Esophagus squamous epithelium (tissue), 5 donors: ENCODE results near the gene TADA2B. TPM values are rescaled to one million over a fixed set of nuclear protein-coding genes. Genes with fewer than 3 reads are reported as not detected.
A peak's percentile ranks its signal among the peaks of the same experiment; 100 is the strongest.

Source experiments
- DNase-seq: peaks from one replicate; lab custom pipeline; 2025; lab: John Stamatoyannopoulos, UW
- H3K27ac ChIP-seq, 4 donors: fragments of 200-600 bp; sonication (generic); one replicate each; pipeline ENCODE4 v1.5.1; 2016 to 2019; ENCODE audit warnings: mild to moderate bottlenecking in 1 of 4
- H3K27me3 ChIP-seq, 4 donors: fragments of 200-600 bp; sonication (generic); 1 replicate in 3 of 4; 2 replicates in 1 of 4; pipeline versions ENCODE4 v1.5.1 to v1.6.0; 2017 to 2021; ENCODE audit warnings: antibody characterized with exemption in 1 of 4
- H3K36me3 ChIP-seq, 3 donors: fragments of 200-600 bp; sonication (generic); one replicate each; pipeline ENCODE4 v1.5.1; 2016 to 2019
- H3K4me1 ChIP-seq, 3 donors: fragments of 200-600 bp; sonication (generic); one replicate each; pipeline ENCODE4 v1.5.1; 2017 to 2019
- H3K4me3 ChIP-seq, 4 donors: fragments of 200-600 bp; sonication (generic); 1 replicate in 3 of 4; 2 replicates in 1 of 4; pipeline ENCODE4 v1.5.1; 2016 to 2019; ENCODE audit warnings: mild to moderate bottlenecking in 2 of 4, moderate library complexity in 1 of 4
- H3K9me3 ChIP-seq, 3 donors: fragments of 200-600 bp; sonication (generic); one replicate each; pipeline ENCODE4 v1.5.1; 2016 to 2019
- CTCF ChIP-seq, 6 experiments: fragments of 450-650 bp in 4 of 6; fragments of 200-600 bp in 2 of 6; sonication (generic) in 2 of 6; IDR thresholded peaks; one replicate each; pipeline ENCODE4 v1.5.1; 2016 to 2019; ENCODE audit warnings: antibody characterized with exemption in 6 of 6, mild to moderate bottlenecking in 4 of 6, moderate library complexity in 4 of 6
- POLR2A ChIP-seq, 4 donors: fragments of 450-650 bp; IDR thresholded peaks; one replicate each; pipeline ENCODE4 v1.6.1; 2017; ENCODE audit warnings: antibody characterized with exemption in 4 of 4, mild to moderate bottlenecking in 4 of 4, moderate library complexity in 3 of 4
- WGBS, 2 donors: methylation state at CpG; one replicate each; pipeline ENCODE4 v1.1.5; 2018; 5-methylcytosine and 5-hydroxymethylcytosine counted together
- intact Hi-C: fragments of 100-400 bp; cut with DNase I; formaldehyde crosslinking; loops from one replicate; pipeline ENCODE4 v1.15.0; 2022
- total RNA-seq, 4 donors: library from RNA; depleted of rRNA; stranded (reverse); fragments of >200 nt; gene quantifications; one replicate each; pipeline ENCODE4 v1.1.0, GENCODE V29; 2016
- donor health status: DM: yes; HTN: yes; CAD: no.

The TADA2B gene, protein sequence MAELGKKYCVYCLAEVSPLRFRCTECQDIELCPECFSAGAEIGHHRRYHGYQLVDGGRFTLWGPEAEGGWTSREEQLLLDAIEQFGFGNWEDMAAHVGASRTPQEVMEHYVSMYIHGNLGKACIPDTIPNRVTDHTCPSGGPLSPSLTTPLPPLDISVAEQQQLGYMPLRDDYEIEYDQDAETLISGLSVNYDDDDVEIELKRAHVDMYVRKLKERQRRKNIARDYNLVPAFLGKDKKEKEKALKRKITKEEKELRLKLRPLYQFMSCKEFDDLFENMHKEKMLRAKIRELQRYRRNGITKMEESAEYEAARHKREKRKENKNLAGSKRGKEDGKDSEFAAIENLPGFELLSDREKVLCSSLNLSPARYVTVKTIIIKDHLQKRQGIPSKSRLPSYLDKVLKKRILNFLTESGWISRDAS
- total RNA-seq = 10 to 100 TPM; 10.1 to 16.5 (median 13.0) TPM

DNA sequence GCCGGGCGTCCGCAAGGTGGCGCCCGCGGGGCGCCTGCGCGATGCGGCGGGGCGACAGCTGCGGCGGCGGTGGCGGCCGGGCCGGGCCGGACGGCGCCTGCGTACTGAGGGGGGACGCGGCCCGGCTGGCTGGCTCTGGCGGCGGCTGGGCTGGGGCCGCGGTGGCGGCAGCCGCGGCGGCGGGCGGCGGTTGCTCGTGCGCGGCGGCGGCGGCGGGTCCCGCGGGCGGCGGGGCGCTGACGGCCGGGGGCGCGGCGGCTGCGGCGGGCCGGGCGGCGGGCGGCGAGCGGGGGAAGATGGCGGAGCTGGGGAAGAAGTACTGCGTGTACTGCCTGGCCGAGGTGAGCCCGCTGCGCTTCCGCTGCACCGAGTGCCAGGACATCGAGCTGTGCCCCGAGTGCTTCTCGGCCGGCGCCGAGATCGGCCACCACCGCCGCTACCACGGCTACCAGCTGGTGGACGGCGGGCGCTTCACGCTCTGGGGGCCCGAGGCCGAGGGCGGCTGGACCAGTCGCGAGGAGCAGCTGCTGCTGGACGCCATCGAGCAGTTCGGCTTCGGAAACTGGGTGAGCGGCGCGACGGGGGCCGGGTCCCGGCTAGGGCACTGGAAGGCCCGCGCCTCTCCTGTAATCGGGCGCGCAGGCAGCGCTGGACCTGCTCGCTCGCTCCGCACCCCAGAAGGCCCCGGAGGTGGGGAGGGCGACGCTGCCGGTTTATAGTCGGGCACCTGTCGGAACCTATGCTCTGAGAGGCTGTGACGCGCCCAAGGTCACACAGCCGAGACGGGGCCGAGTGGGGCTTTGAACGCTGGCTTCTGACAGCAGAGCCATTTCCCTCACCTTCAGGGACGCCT is at the start of gene TADA2B:
Gene TADA2B, plus strand, starts transcription at position 89 of the 853 bp plus-strand sequence. Its CDS starts 208 bp downstream, at position 297.
- intact Hi-C loops = loop anchor here (10.0 kb wide), 1 partner anchor 139 kb away; the partner anchor contains the start of gene TBC1D14
- WGBS, 2 donors = 0% methylated on average over 7 of the region's 119 CpGs; no CpG with 5 or more reads in 1 of the 2 donors
- peaks cover 35 to 60% (median 38%) of the 10 kb centered on the region in 3 donors for H3K4me1 ChIP-seq
- peak within 1 kb of the TSS; percentile 74 to 100 (median 96) for H3K4me3 ChIP-seq
- H3K9me3 ChIP-seq = no peaks in the 10 kb centered on the region
- H3K27me3 ChIP-seq = no peaks in the 10 kb centered on the region
- no peak for DNase-seq
- peak within 1 kb of the TSS; percentile 90 to 96 (median 94) for H3K27ac ChIP-seq
- TF ChIP-seq CTCF (IDR thresholded peaks at IDR 0.05) (no peak), POLR2A (IDR thresholded peaks at IDR 0.05) (no peak)
- peaks cover 0 to 18% (median 0%) of the 10 kb centered on the region in 3 donors for H3K36me3 ChIP-seq

- no peak overlapping the region for H3K4me3 ChIP-seq
- WGBS, 2 donors = 90 to 96% methylated on average over 10 to 11 of the region's 12 CpGs
- peaks cover 15 to 62% (median 18%) of the 10 kb centered on the region in 3 donors for H3K4me1 ChIP-seq
- DNase-seq = no peak
- H3K27ac ChIP-seq = no peak overlapping the region
- intact Hi-C loops = no loop called here
- H3K9me3 ChIP-seq = no peaks in the 10 kb centered on the region
- no peak for TF ChIP-seq POLR2A (IDR thresholded peaks at IDR 0.05)
- TF ChIP-seq CTCF (IDR thresholded peaks at IDR 0.05) = no peak
- peaks cover 24 to 83% (median 30%) of the 10 kb centered on the region in 3 donors for H3K36me3 ChIP-seq
- no peaks in the 10 kb centered on the region for H3K27me3 ChIP-seq
Observed at GRCh38 chr4:6996481-6996880, 46.7 kb upstream of the TADA2B start.

- Histone ChIP-seq H3K4me1 (peaks cover 9 to 58% (median 12%) of the 10 kb centered on the region in 3 donors), H3K36me3 (peaks cover 24 to 100% (median 30%) of the 10 kb centered on the region in 3 donors), H3K27me3 (no peaks in the 10 kb centered on the region), H3K27ac (peak overlapping the region; percentile 70 to 88 (median 77)), H3K4me3 (no peak overlapping the region), H3K9me3 (no peaks in the 10 kb centered on the region)
- 68 to 75% methylated on average over 11 to 13 of the region's 14 CpGs for WGBS, 2 donors
- intact Hi-C loops = no loop called here
- TF ChIP-seq POLR2A (IDR thresholded peaks at IDR 0.05) (peak in 1 of 4 donors; percentile 2), CTCF (IDR thresholded peaks at IDR 0.05) (no peak)
- DNase-seq = no peak
Observed at GRCh38 chr4:6999172-7000086, 43.7 kb upstream of the TADA2B start.

DNA sequence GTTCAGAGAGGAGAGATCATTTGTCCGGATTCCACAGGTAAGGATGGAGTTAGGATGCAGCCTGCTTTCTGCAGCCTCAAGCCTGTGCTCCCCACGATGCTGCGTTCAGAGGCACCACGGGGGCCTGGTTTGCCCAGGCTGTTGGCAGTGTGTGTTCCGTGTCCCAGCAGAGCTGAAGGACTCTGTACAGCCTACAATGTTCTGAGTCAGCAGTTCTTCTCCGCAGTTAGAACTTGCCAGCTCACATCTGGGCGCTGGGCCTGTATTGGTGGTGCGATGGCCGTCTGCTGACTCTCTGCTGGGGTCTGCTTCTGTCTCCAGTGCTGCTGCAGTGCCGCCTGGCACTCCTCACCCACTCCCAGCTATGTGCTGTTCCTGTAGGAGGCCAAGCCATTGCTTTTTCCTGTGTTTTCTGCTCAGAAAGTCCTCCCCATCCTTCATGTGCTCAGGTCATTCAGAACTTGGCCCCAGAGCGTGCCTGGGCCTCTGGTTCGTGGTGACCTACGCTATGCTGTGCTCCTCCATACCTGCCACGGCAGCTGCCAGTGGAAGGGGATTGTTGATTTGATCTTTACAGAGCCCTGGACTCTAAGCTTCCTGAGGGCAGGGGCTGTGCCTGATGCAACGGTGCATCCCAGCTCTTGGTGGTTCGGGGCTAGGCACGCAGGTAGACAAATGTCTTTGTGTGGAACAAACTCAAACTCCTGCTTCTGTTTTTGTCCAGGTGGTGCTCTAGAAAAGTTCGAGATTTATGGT is 42.6 kb upstream of the TADA2B start:
- peaks cover 9 to 70% (median 20%) of the 10 kb centered on the region in 3 donors for H3K4me1 ChIP-seq
- TF ChIP-seq CTCF (IDR thresholded peaks at IDR 0.05) = no peak
- TF ChIP-seq POLR2A (IDR thresholded peaks at IDR 0.05) = no peak
- 83 to 95% methylated on average over 4 to 9 of the region's 18 CpGs for WGBS, 2 donors
- H3K4me3 ChIP-seq = no peak overlapping the region
- no peaks in the 10 kb centered on the region for H3K27me3 ChIP-seq
- intact Hi-C loops = no loop called here
- H3K9me3 ChIP-seq = no peaks in the 10 kb centered on the region
- H3K36me3 ChIP-seq = peaks cover 24 to 100% (median 30%) of the 10 kb centered on the region in 3 donors
- H3K27ac ChIP-seq = no peak overlapping the region
- DNase-seq = no peak
